H4 (cell line): ENCODE results near the gene CCDC69. TPM values are rescaled to one million over a fixed set of nuclear protein-coding genes. Genes with fewer than 3 reads are reported as not detected.

ENCODE experiments used
- DNase-seq: peaks from one replicate; pipeline ENCODE4 v3.0.0-alpha.2; 2015; ENCODE audit warnings: low spot score
- total RNA-seq: library from RNA; depleted of rRNA; stranded (reverse); fragments of >200 nt; shearing (Covaris generic); gene quantifications from 2 replicates; pipeline ENCODE4 v1.2.3, GENCODE V29; 2014

The CCDC69 gene
- total RNA-seq, 1 experiment from 2014 or later, result 4.9 TPM

DNA sequence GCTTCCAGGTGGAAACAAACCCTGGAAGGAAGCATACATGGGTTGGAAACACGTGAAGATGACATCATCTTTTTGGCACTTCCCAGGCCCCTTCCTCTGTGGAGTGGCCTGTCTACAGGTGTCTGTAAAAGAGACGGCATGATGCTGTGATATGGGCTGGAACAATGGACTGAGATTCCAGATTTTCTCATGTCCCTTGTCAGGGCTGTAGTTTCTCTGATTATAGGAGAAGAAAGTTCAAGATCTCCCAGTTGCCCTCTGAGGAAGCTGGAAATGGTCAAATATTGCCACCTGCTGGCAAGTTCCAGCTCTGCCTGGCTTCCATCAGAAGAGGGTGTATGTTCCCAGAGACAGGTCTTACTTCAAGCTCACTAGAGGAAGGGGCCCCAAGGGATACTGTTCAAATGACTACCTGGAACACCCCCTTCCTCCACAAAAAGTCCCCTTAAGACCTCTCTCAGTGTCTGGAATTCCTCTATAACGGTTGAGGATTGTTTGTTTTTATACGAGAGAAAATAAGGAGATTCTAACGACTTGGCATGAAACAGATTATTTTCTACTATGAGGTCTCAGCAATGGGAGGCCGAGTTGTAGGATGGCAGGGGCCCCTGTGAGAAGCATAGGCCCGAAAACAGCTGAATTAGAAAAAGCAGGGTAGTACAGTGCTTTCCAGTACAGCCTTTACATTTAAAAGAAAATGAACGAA lies 59.1 kb downstream of the CCDC69 start:
- DNase-seq, result peak; percentile 65

DNA sequence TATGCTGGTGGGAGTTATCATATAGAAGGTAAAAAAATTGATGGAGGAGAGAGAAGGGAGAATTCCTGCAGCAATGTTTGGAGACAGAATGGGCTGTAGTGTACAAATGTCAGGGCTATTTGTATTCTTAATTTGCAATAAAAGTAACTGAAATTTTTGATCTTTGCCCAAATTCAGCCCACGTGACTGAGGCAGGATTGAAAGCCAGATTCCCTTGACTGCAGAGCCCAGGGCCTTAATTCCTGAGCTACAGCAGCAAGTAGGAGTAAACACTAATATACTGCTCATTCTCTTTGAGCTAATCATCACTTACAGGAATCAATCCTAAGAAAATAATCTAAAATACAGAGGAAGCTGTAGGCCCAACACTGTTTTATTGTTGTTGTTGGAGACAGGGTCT lies 61.1 kb downstream of the CCDC69 start:
- DNase-seq, result no peak

DNA sequence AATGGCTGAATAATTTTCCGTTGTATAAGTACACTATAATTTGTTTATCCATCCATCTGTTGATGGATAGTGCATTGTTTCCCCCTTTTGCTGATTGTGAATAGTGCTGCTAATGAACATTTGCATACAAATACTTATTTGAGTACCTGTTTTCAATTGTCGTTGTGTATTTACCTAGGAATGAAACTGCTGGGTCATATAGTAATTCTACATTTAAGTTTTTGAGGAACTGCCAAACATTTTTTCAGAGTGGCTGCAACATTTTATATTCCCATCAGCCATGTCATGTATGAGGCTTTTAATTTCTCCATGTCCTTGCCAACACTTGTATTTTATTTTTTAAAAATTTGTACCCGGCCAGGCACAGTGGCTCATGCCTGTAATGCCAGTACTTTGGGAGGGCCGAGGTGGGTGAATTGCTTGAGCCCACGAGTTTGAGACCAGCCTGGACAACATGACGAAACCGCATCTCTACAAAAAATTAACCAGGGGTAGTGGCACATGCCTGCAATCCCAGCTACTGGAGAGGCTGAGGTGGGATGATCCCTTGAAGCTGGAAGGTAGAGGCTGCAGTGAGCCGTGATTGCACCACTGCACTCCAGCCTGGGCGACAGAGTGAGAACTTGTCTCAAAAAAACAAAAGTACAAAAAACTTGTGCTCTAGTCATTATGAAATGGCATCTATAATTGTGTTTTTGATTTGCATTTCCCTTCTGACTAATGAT lies 64.1 kb downstream of the CCDC69 start:
- no peak for DNase-seq

DNA sequence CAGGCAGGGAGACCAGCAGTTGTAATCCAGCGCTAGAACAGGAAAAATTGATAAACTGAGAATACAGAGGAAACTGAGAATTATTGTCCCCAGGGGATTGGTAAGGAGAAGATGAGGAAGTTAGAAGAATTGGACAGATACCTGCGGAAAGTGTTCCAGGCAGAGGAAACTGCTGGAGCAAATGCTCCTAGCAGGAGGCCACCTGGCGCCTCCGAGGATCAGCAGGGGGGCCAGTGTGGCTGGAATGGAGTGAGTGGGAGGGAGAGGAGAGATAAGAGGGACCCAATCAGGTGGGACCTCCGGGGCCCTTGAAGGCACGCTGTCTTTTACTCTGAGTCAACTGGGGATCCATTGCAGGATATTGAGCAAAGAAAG lies 65.6 kb downstream of the CCDC69 start:
- no peak for DNase-seq

DNA sequence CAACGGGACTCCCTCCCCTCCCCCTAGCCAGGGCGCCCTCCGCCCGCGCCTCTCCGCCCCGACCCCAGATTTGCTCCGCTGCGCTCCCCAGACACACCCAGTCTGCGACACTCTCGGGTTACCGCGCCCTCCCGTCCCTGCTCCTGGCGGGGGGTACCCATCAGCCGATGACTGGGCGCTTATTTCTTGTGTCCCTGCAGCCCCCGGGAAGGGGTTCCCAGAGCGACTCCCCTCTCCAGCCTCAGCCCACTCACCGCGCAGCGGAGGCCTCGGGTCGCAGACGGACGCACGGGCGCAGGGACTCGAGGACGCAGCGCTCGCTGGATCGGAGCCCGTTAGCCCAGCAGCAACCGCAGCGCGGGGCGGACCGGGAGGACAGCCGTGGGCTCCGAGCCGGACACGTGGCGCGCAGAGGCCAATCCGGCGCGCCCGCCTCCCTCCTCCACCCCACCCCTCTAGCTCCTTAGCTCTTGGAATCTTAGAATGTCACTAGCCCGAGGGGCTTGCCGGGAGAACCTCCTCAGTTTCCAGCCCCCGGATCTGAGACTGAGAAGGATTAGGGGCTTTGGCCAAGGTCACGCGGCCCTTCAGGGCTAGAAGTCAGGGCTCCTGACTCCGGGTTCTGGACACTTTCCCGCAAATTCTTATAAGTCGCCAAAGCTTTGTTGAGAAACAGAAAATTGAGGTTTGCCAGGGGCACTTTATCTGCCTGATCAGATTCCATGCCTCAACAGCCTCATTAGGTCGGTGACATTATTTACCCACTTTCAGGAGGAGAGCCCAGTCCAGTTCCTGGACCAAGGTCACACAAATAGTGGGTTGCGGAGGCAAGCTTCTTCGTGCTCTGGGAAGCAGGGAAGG lies 66.2 kb downstream of the CCDC69 start, which contains the start of gene ANXA6:
Gene ANXA6 (minus strand): TSS at position 354 of the 861 bp plus-strand sequence. CDS start 9,878 bp downstream, outside the sequence.
- DNase-seq, result peak; percentile 79

DNA sequence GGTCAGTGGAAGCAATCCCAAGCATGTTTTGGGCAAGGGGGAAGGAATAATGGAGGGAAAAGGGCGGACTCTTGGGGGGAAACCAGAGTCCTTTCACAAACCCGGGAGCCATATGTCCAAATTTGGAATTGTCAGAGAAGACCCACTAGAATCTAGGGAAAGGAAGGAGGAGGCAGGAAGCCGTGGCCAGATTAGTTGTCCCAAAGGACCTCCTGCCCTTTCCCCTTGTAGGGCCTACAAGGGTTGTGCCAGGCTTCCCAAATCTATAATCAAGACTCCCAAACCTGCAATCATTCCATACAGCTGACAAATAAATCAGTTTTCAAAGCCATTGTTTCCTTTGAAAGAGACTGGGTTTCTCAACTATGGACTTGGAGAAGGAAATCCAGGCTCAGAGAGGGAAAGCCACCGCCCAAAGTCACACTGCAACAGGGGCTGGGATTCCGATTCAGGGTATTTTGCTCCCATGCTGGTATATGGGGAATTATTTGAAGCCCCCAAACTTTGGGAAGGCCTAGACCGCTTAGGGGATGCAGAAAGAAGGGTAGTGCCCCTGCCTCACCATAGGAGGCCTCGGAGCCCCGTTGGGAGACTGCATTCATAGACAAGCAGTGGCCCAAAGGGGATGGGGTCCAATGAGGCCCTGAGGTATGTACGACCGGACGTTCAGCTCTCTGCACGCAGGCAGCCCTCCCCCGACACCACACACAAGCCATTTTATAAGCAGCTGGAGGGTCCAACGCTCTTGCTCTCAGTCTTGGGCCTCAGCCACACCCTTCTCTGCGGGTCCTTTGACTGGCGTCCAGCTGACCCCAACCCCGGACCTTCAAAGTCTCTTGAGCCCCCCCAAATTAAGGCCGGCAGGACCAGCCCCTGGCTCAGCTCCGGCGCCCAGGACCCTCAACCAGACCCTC lies 67.1 kb downstream of the CCDC69 start:
- DNase-seq, result no peak

DNA sequence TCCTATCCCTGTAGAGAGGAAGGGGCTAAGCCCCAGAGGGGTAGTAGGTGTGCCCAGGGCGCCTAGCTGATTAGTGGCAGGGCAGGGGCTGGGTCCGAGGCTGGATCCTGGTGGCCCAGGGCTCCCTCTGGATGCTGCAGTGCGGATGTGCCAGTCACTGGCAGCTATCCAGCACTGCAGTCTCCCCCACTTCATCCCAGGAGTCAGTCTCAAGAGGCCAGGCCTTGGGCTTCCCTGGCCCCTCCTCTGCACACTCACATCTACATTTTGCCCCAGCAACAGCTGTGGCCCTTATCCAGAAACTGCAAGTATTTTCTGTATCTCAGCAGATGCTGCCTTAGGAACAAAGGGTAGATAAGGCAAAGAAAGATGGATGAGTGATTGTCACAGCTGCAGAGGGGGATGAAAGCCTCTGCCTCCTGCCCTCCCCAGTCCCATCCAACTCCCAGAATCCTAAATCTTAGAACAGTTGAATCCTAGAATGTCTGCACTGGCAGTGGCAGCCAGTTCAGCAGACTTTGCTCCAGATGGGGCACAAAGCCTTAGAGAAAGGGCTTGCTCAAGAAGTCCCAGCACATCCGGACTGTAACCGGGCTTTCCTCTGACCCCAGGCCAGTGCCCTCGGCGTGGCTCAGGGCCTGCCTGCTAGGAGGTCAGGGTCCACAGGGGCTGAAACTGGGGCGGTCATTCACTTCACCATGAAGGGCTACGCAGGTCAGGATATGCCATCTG lies 68.0 kb downstream of the CCDC69 start:
- DNase-seq, result peak; percentile 48

DNA sequence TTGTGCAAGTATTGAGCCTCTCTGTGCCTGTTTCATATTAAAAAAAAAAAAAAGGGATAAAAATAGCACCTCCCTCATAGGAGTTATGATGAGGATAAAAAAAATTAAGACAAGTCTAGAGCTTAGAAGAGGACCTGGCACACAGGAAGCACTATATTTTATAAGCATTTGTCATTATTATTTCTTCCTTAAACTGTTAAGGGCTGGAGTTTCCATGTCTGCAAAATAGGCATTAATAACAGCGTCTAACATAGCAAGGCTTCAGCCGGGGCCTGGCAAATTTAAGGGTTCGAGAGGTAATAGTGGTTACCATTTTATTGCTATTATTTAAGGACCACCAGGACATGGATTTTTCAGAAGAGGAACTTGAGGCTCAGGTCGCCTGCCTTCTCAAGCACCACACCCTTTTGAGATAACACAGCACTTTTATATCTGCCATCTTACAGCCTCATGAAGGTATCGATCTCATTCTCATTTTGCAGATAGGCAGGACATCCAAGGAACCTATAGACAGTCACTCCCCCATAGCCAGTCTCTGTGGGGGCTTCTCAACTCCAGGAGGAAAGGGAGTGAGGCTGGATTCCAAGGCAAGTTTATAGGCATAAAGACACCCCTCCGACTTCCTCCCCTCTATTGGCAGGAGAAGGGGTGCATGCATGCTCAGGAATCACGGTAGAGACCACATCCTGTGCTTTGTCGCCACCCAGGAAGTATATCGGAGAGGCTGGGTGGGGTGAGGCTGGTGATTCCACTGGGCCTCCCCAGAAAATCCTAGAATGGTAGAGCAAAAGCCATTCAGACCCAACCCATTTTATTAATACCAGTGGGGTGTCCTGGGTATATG lies 68.7 kb downstream of the CCDC69 start:
- no peak for DNase-seq

DNA sequence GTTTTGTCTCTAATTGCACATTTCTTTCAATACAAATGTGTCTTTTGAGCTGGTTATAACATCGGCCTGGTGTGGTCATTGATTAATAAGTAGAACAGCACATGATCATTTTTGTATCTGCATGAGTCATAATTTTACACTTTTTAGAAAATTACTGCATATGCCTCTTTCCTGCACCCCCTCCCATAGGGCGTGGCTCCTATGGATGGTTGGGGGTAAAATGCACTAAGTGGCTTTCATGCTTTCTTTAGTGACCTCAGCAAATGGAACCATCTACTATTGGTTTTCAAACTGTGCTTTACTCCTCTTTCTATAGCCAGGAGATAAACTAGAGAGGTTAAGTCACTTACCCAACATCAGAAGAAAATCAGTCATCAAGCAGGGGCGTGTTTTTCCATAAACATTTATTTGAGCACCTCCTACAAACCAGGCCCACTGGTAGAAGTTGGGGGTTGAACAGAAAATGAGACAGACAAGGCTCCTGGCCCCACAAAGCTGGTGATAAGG lies 70.1 kb downstream of the CCDC69 start:
- no peak for DNase-seq

DNA sequence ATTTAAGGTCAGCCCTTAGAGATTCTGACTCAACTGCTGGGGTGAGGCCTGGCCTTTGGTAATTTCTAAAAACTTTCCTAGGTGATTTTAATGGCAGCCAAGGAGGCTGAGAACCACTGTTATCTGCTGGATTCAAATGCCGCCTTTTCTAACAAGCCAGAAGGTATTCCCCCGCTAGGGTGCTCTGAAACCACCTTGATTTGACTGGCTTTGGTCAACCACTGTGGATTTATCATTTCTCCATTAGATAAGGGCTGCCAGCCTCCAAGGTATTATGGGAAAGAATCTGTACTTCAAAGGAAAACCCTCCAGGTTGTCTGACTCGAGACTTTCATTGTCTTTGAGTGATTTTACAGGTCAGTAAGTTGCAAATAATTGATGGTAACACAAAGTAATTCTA lies 70.6 kb downstream of the CCDC69 start:
- no peak for DNase-seq

DNA sequence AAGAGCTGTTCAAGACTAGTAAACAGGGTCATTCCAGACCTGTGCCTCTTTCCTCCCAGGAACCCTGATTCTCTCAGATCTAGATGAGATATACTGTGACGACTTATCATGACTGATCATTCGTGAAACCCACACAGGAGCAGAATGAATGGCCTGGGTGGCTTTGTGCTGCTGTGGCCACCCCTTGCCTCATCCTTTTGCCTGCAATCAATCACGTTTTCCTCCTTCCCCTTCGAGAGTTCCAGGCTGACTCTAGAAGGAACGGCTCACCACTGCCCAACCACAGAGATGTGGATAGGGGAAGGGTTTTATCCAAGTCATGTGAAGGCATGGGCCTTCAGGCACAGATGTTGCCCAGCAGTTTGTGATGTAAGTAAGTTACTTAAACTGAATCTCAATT lies 72.1 kb downstream of the CCDC69 start:
- no peak for DNase-seq

DNA sequence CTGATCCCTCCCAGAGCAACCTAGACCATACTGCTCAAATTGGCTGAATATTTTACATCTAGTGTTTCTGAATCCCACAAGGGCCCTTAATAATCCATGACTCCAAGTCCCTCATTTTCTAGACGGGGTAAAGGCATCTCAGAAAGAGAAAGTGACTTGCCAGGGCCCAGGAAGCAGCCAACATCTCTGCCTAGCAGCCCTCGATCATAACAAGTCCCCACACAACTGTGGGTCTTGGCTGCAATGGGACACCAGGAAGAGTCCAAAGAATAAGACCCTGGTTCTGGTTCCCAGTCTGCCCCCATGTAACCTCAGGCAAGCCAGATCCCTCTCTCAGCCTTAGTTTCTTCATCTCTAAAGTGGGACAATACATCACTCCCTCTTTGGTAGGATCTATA lies 72.6 kb downstream of the CCDC69 start:
- DNase-seq, result no peak

DNA sequence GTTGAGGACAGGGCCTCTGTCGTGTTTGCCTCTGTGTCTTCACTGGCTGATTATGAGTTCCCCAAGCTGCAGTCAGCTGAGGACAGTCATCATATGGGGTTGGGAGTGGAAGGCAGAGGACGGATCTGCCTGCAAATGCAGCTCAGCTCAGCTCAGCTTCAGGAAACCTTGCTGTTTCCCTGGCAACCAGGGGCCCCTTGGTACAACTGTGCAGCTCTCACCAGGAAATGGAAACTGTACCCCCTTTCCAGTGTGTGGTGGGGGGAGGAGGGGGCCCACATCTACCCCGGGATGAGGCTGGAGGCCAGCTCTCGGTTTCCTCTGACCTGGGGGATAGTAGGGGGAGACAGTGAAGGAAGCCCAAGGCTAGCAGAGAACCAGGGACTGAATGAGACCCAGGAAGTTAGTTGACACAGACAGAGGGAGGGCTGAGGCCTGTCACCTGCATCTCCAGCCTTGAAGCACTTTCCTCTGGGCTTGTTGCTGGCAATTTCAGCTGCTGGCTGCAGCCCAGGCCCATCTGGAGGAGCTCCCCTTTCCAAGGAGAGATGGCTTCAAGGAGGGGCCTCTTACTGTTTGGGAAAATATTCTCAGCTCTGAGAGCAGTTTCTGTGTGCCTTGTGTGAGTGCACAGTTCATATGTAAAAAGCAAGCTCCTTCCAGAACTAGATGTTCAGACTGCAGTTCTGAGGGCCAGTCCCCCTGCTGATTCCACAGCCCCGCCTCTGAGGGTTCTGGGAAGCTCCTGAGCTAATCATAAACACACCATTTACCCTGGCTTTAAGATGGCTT lies 73.2 kb downstream of the CCDC69 start:
- DNase-seq, result no peak

DNA sequence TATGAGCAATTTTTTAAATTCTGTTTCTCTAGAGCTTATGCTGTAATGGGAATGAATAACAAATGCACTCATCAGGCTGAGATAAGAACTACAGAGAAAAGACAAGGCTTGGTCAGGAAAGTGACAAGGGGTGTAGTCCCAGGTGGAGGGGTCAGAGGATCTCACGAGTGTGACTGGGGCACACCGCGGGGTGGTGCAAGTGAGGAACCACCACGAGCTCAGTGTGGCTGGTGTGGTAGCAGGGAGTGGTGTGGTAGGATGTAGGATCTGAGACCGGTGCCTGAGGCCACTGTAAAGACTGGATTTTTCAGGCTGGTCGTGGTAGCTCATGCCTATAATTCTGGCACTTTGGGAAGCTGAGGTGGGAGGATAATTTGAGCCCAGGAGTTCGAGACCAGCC lies 75.3 kb downstream of the CCDC69 start:
- DNase-seq, result no peak

DNA sequence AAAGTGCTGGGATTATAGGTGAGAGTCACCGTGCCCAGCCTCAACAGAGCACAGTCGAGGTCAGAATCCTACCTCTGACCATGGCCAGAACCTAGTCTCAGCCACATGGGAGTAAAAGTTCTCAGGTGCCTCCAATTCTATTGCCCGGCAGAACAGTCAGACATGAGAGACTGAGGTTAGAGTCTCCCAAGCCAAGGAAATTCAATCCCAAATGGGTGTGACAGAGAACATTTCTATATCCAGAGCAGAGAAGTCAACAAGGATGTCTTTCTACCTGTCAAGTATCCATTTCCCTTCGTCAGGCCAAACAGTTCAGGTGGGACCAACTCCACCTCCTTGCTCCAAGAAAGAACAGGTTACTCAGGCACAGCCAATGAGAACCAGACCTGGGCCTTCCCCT lies 76.9 kb downstream of the CCDC69 start:
- no peak for DNase-seq

DNA sequence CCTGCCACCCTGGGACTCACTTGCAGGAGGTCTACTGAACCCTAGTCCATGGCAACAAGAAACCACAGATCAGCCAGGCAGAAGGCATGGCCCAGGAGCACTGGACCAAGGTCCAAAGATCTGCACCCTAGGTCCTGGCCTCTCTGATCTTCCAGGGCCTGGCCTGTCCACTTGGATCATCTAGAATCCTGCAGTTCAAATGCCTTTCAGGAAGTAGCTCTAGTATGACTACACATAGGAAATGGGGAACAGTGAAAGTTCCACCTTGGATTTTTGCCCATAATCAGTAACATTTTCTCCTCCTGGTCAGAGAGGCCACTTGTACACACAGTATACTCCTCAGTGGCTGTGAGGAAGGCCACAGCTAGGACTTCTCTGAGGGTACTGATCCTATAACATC lies 77.8 kb downstream of the CCDC69 start:
- DNase-seq, result no peak

DNA sequence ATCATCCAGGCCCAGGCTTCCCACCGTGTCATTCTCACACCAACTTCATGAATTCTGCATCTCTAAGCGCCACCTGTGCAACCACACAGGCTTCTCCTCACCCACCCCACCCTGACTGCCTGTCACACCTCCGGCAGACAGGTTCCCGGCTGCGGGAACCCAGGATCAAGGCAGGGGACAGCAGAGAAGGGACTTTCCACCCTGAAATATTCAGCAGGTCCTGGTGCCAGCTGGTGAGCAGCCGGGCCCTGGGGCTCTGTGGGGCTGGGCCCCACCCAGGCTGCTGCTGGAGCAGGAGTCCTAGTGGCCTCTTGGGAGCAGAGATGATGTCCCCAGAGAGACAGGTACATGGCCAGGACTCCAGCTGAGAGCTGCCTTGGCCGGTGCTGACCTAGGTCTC lies 79.0 kb downstream of the CCDC69 start:
- no peak for DNase-seq

DNA sequence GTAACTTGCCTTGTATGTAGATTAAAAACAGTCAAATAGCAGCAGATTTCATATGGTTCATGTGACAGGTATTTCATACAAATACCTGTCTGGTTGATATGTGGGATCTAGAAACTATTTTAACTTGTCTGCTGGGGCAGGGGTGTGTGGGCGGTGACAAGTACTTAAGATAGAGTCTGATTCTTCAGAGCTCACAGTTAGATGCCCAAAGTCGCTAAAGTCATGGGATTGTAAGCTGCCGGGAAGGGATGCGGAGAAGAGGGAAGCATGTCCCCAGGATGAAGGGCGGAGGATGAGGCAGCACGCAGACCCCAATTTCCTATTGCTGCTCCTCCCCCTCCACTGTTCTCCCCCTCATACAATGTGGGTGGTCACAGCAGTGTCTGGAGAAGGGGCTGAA lies 79.6 kb downstream of the CCDC69 start:
- DNase-seq, result no peak

DNA sequence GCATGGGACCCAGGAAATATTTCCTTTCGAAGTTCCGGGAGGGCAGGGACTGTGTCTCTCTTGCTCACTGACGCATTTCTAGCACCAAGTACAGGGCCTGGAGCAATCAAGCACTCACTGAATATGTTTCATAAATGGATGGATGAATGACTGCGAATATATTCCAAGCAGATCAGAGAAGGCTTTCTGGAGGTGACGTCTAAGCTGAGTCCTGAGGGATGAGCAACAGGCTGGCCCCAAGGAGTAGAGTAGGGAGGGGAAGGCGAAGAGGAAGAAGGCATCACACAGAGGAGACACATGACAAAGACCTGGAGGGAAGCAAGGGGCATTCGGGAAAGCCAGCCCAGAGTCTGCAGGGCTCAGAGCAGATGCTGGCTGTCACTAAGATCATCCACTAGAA lies 80.2 kb downstream of the CCDC69 start:
- no peak for DNase-seq
